Epithelial cell of proximal tubule (primary cell): Measurements from ENCODE around the gene CETN1. TPM values are rescaled to one million over a fixed set of nuclear protein-coding genes. Genes with fewer than 3 reads are reported as not detected.

Experiments
- DNase-seq: peaks from one replicate; pipeline ENCODE4 v3.0.0-alpha.2; 2011; ENCODE audit warnings: low read depth
- H3K4me3 ChIP-seq: 2 replicates; pipeline ENCODE4 v1.5.1; 2011; ENCODE audit warnings: low read depth, mild to moderate bottlenecking, low read length
- CTCF ChIP-seq: conservative IDR thresholded peaks from 2 replicates; pipeline ENCODE4 v1.5.1; 2012; ENCODE audit warnings: low read depth, mild to moderate bottlenecking, low read length
- total RNA-seq: library from RNA; depleted of rRNA; stranded (reverse); fragments of >200 nt; gene quantifications from 2 replicates; pipeline ENCODE4 v1.2.3, GENCODE V29; 2015

The CETN1 gene
- not detected in 2 replicates for total RNA-seq

DNA sequence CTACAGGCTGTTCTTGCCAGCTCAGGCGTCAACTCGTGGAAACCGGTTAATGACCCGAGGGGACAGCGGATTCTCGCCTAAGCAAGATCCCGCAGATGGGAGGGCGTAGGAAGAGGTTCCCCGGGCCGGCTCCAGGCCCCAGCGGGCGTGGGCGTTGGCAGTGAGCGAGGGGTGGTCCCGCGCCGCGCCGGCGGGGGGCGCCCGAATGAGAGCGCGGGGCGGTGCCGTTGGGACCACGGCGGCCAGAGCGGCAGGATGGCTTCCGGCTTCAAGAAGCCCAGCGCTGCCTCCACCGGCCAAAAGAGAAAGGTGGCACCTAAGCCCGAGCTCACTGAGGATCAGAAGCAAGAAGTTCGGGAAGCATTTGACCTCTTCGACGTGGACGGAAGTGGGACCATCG, at the start of gene CETN1:
Gene CETN1, plus strand, starts transcription at position 227 of the 400 bp plus-strand sequence. Its CDS starts 29 bp downstream, at position 256.
- no peak within 1 kb of the TSS for H3K4me3 ChIP-seq
- DNase-seq, result no peak
- TF ChIP-seq CTCF, result no peak

DNA sequence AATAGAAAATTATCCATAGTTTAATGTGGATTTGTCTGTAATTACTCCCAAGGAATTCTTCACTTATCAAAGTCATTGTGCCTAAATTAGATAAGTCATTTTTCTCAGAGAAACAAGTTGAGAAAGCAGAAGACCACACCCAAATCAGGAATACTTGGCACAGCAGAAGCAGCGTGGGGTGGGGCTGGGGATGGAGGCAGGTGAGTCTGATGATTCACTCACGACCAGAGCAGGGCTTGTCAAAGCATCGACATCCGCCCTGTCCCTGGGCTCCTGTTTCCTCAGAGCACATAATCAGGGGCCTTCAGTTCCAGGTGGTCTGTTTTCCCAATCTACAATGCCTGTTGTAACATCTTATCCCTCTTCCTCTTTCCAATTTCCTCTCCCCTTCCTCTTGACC, 48.2 kb upstream of the CETN1 start:
- H3K4me3 ChIP-seq, result no peak overlapping the region
- DNase-seq, result no peak
- TF ChIP-seq CTCF, result no peak

GRCh38 chr18:532632-533031, 47.5 kb upstream of the CETN1 start:
- H3K4me3 ChIP-seq, result no peak overlapping the region
- no peak for DNase-seq
- TF ChIP-seq CTCF, result no peak

DNA sequence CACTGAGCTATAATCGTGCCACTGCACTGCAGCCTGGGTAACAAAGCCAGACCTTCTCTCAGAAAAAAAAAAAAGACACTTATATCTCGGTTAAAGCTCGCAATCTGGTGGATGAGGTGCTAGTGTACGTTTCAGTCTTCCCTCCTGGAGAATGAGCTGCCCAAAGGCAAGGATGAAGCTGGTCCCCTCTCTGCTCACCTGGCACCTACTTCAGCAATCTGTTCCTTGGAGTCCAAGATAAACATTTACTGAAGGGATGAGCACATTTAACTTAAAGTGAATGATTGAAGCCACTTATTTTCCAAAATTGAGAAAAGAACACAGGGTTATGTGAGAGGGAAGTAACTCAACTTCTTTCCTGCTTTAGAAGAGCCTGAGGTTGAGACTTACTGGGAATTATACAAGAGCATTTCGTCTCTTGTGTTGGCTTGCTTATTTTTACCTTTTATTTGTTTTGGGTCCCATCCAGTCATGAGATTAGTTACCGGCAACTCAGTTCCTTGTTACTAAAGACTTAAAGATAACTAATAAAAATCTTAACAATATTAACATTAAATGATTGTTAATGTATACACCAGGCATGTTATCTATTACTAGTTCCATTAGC, 46.1 kb upstream of the CETN1 start:
- TF ChIP-seq CTCF, result no peak
- H3K4me3 ChIP-seq, result no peak overlapping the region
- no peak for DNase-seq

DNA sequence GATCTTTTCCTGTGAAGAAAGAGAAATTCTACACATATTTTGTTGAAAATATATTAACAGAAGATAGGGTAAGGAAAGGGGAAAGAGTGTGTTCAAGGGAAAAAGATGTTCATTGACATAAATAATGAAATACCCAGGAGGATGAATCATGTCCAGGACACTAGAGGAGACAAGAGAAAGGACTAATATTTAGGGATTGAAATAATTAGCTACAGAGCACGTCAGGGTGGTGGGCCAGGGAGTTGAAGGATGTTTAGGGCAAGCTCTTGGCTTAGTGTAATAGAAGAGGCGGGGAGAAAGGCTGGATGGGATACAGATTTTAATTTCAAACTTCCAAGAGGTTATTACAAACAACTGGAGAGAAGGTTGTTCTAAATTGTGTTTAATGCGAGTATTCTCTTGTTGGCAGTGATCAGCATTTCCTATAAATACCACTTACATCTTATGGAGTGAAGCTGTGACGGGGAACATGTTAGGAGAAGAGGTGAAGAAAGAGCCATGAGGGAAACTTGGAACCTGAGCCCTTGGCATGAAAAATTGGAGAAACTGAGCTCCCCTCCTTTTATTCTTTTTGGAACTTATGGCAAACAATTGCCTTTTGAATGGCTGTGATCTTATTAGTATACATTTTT, 36.6 kb upstream of the CETN1 start:
- DNase-seq, result no peak
- no peak overlapping the region for H3K4me3 ChIP-seq
- no peak for TF ChIP-seq CTCF

DNA sequence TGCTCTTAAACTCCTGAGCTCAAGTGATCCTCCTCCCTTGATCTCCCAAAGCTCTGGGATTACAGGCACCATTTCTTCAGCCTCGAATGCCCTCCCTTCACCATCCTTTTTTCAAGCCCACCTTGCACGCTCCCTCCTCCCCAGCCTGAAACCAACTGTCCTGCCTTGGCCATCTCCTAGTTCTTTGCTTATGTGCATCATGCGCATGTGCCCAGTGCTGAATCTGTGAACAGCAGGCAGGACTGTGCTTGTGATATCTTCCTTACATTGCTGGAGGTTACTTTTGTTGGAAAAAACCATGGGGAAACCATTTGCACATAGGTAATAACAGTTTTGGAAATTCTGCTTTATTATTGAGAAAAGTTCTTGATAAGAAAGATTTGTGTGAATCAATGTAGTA, 30.2 kb upstream of the CETN1 start:
- DNase-seq, result no peak
- no peak overlapping the region for H3K4me3 ChIP-seq
- TF ChIP-seq CTCF, result no peak
